Measurements from ENCODE around the gene ASPHD2.

The ASPHD2 gene

GRCh38 chr22:26470807-26471206 is 41.7 kb downstream of the ASPHD2 start:
- DNase-seq, result no peak
- Histone ChIP-seq H3K4me3 (ENCODE audit: insufficient read depth, low read depth, low read length, poor library complexity, severe bottlenecking) (no peak overlapping the region), H3K27me3 (replicated peaks; ENCODE audit: control insufficient read depth, insufficient read depth, low read length, poor library complexity, severe bottlenecking) (no peaks in the 10 kb centered on the region), H3K27ac (ENCODE audit: insufficient read depth, low read length, poor library complexity, severe bottlenecking) (no peak overlapping the region), H3K4me1 (ENCODE audit: control insufficient read depth, insufficient read depth, low read length, poor library complexity, severe bottlenecking) (no peaks in the 10 kb centered on the region), H3K36me3 (ENCODE audit: control insufficient read depth, insufficient read depth, low read length) (peaks cover 60% of the 10 kb centered on the region), H3K9me3 (ENCODE audit: control insufficient read depth, low read length) (no peaks in the 10 kb centered on the region)

GRCh38 chr22:26471522-26471921 is 42.5 kb downstream of the ASPHD2 start:
- H3K36me3 ChIP-seq (ENCODE audit: control insufficient read depth, insufficient read depth, low read length), result peaks cover 61% of the 10 kb centered on the region
- H3K4me1 ChIP-seq (ENCODE audit: control insufficient read depth, insufficient read depth, low read length, poor library complexity, severe bottlenecking), result no peaks in the 10 kb centered on the region
- no peaks in the 10 kb centered on the region for H3K9me3 ChIP-seq (ENCODE audit: control insufficient read depth, low read length)
- H3K27ac ChIP-seq (ENCODE audit: insufficient read depth, low read length, poor library complexity, severe bottlenecking), result no peak overlapping the region
- no peak for DNase-seq
- H3K27me3 ChIP-seq (replicated peaks; ENCODE audit: control insufficient read depth, insufficient read depth, low read length, poor library complexity, severe bottlenecking), result no peaks in the 10 kb centered on the region
- no peak overlapping the region for H3K4me3 ChIP-seq (ENCODE audit: insufficient read depth, low read depth, low read length, poor library complexity, severe bottlenecking)

GRCh38 chr22:26474682-26475081 is 45.6 kb downstream of the ASPHD2 start:
- no peak for DNase-seq
- peaks cover 53% of the 10 kb centered on the region for H3K36me3 ChIP-seq (ENCODE audit: control insufficient read depth, insufficient read depth, low read length)
- H3K27me3 ChIP-seq (replicated peaks; ENCODE audit: control insufficient read depth, insufficient read depth, low read length, poor library complexity, severe bottlenecking), result no peaks in the 10 kb centered on the region
- H3K4me3 ChIP-seq (ENCODE audit: insufficient read depth, low read depth, low read length, poor library complexity, severe bottlenecking), result no peak overlapping the region
- no peak overlapping the region for H3K27ac ChIP-seq (ENCODE audit: insufficient read depth, low read length, poor library complexity, severe bottlenecking)
- no peaks in the 10 kb centered on the region for H3K9me3 ChIP-seq (ENCODE audit: control insufficient read depth, low read length)
- H3K4me1 ChIP-seq (ENCODE audit: control insufficient read depth, insufficient read depth, low read length, poor library complexity, severe bottlenecking), result peaks cover 6% of the 10 kb centered on the region

GRCh38 chr22:26476705-26477340 is 47.8 kb downstream of the ASPHD2 start:
- H3K36me3 ChIP-seq (ENCODE audit: control insufficient read depth, insufficient read depth, low read length), result peaks cover 32% of the 10 kb centered on the region
- no peak overlapping the region for H3K27ac ChIP-seq (ENCODE audit: insufficient read depth, low read length, poor library complexity, severe bottlenecking)
- H3K9me3 ChIP-seq (ENCODE audit: control insufficient read depth, low read length), result no peaks in the 10 kb centered on the region
- DNase-seq, result no peak
- H3K4me3 ChIP-seq (ENCODE audit: insufficient read depth, low read depth, low read length, poor library complexity, severe bottlenecking), result no peak overlapping the region
- H3K27me3 ChIP-seq (replicated peaks; ENCODE audit: control insufficient read depth, insufficient read depth, low read length, poor library complexity, severe bottlenecking), result no peaks in the 10 kb centered on the region
- peaks cover 24% of the 10 kb centered on the region for H3K4me1 ChIP-seq (ENCODE audit: control insufficient read depth, insufficient read depth, low read length, poor library complexity, severe bottlenecking)

GRCh38 chr22:26477341-26477731 is 48.3 kb downstream of the ASPHD2 start:
- H3K27me3 ChIP-seq (replicated peaks; ENCODE audit: control insufficient read depth, insufficient read depth, low read length, poor library complexity, severe bottlenecking), result no peaks in the 10 kb centered on the region
- no peak overlapping the region for H3K4me3 ChIP-seq (ENCODE audit: insufficient read depth, low read depth, low read length, poor library complexity, severe bottlenecking)
- peaks cover 27% of the 10 kb centered on the region for H3K36me3 ChIP-seq (ENCODE audit: control insufficient read depth, insufficient read depth, low read length)
- no peak for DNase-seq
- peaks cover 29% of the 10 kb centered on the region for H3K4me1 ChIP-seq (ENCODE audit: control insufficient read depth, insufficient read depth, low read length, poor library complexity, severe bottlenecking)
- no peak overlapping the region for H3K27ac ChIP-seq (ENCODE audit: insufficient read depth, low read length, poor library complexity, severe bottlenecking)
- no peaks in the 10 kb centered on the region for H3K9me3 ChIP-seq (ENCODE audit: control insufficient read depth, low read length)

DNA sequence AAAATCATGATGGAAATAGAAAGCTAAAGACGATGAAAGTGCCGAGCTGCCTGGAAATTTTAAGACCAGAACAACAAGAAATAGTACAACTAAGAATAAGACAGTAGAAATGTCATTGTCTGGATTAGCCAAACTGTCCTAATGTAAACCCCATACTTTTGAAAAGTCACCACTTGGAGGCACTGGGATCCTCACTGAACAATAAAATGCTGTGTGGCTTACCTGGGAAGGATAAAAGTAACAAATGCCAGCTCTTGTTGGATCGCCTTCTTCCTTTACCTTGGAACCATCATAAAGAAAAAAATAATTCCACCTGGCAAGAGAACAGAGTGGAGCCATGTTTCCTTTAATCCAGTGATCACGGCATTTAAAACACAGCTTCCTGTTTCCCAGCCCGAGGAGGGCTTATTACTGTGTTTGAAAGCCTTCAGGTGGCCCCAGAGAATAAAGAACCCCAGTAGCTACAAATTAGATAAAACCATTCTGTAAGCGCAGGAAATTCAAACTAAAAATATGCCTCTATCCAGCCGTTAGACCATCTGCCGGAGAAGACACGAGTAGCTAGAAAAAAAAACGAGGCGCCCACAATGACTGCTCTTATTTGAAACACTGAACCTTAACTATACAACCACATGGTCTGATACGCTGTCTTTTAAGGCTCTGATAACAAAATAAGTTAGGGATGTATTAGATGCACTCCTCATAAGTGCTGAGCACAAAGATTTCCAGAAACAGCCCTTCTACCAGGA is 50.2 kb downstream of the ASPHD2 start:
- Histone ChIP-seq H3K27ac (ENCODE audit: insufficient read depth, low read length, poor library complexity, severe bottlenecking) (no peak overlapping the region), H3K4me1 (ENCODE audit: control insufficient read depth, insufficient read depth, low read length, poor library complexity, severe bottlenecking) (peaks cover 35% of the 10 kb centered on the region), H3K4me3 (ENCODE audit: insufficient read depth, low read depth, low read length, poor library complexity, severe bottlenecking) (peak overlapping the region; percentile 22), H3K27me3 (replicated peaks; ENCODE audit: control insufficient read depth, insufficient read depth, low read length, poor library complexity, severe bottlenecking) (no peaks in the 10 kb centered on the region), H3K36me3 (ENCODE audit: control insufficient read depth, insufficient read depth, low read length) (peaks cover 20% of the 10 kb centered on the region), H3K9me3 (ENCODE audit: control insufficient read depth, low read length) (no peaks in the 10 kb centered on the region)
- DNase-seq, result no peak

DNA sequence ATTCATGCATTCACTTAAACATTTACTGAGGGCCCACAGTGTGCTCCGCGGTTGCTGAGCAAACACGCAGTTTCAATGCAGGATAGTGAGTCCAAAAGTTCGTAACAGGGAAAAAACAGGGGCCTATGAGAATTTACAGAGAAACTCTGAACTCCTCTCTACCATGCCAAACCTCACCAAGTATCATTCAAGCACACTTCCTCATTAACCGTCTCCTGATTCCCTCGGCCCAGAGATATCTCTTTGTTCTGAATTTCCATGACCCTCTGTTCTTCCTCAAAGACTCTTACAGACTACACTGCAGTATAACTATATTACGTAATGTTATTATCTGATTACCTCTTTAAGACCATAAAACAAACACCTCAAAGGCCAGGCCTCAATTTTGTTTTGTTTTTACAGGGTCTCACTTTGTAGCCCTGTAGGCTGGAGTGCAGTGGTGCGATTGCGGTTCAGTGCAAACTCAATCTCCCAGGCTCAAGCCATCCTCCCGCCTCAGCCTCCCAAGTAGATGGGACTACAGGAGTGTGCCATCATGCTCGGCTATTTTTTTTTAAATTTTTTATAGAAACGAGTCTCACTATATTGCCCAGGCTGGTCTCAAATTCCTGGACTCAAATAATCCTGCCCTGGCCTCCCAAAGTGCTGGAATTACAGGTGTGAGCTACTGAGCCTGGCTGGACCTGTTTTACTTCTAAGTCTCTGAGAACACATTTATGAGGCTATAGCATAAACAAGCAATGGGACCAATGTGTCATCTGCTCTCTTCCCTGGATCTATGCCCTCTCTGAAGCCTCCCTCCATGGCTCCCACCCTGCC is 50.9 kb downstream of the ASPHD2 start:
- no peaks in the 10 kb centered on the region for H3K27me3 ChIP-seq (replicated peaks; ENCODE audit: control insufficient read depth, insufficient read depth, low read length, poor library complexity, severe bottlenecking)
- H3K9me3 ChIP-seq (ENCODE audit: control insufficient read depth, low read length), result no peaks in the 10 kb centered on the region
- no peak for DNase-seq
- H3K4me1 ChIP-seq (ENCODE audit: control insufficient read depth, insufficient read depth, low read length, poor library complexity, severe bottlenecking), result peaks cover 43% of the 10 kb centered on the region
- H3K36me3 ChIP-seq (ENCODE audit: control insufficient read depth, insufficient read depth, low read length), result peaks cover 20% of the 10 kb centered on the region
- peak overlapping the region; percentile 22 for H3K4me3 ChIP-seq (ENCODE audit: insufficient read depth, low read depth, low read length, poor library complexity, severe bottlenecking)
- no peak overlapping the region for H3K27ac ChIP-seq (ENCODE audit: insufficient read depth, low read length, poor library complexity, severe bottlenecking)

- Histone ChIP-seq H3K36me3 (ENCODE audit: control insufficient read depth, insufficient read depth, low read length) (peaks cover 20% of the 10 kb centered on the region), H3K27ac (ENCODE audit: insufficient read depth, low read length, poor library complexity, severe bottlenecking) (no peak overlapping the region), H3K4me1 (ENCODE audit: control insufficient read depth, insufficient read depth, low read length, poor library complexity, severe bottlenecking) (peaks cover 43% of the 10 kb centered on the region), H3K9me3 (ENCODE audit: control insufficient read depth, low read length) (no peaks in the 10 kb centered on the region), H3K4me3 (ENCODE audit: insufficient read depth, low read depth, low read length, poor library complexity, severe bottlenecking) (no peak overlapping the region), H3K27me3 (replicated peaks; ENCODE audit: control insufficient read depth, insufficient read depth, low read length, poor library complexity, severe bottlenecking) (no peaks in the 10 kb centered on the region)
- no peak for DNase-seq
Measured at GRCh38 chr22:26480611-26480932, 51.5 kb downstream of the ASPHD2 start.

DNA sequence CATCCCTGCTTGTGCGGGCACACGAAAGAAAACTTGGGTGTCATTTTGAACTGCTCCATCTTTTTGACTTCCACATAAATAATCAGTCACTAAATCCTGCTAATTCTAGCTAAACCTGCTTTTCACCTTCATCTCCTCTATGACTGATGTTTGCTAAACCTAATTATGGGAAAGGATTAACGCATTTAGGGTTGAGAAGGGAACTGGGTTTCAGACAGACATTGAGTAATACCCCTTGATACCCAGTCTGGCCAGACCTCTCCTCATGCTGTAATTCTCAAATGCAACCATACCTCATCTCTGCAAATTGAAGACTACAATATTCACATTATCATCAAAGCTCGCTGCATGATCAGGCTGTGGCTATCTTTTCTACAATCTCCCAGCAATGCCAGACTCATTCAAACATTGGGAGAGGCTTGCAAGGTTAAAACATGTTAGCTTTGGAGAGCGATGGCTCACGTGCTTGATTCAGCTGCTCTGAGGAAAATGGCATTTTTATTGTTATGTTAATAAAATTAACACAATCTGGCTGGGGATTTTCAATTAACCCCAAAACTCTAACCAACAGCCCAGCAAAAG is 52.1 kb downstream of the ASPHD2 start:
- Histone ChIP-seq H3K9me3 (ENCODE audit: control insufficient read depth, low read length) (no peaks in the 10 kb centered on the region), H3K4me1 (ENCODE audit: control insufficient read depth, insufficient read depth, low read length, poor library complexity, severe bottlenecking) (peaks cover 43% of the 10 kb centered on the region), H3K27me3 (replicated peaks; ENCODE audit: control insufficient read depth, insufficient read depth, low read length, poor library complexity, severe bottlenecking) (no peaks in the 10 kb centered on the region), H3K27ac (ENCODE audit: insufficient read depth, low read length, poor library complexity, severe bottlenecking) (no peak overlapping the region), H3K4me3 (ENCODE audit: insufficient read depth, low read depth, low read length, poor library complexity, severe bottlenecking) (no peak overlapping the region), H3K36me3 (ENCODE audit: control insufficient read depth, insufficient read depth, low read length) (peaks cover 17% of the 10 kb centered on the region)
- no peak for DNase-seq

- Histone ChIP-seq H3K4me1 (ENCODE audit: control insufficient read depth, insufficient read depth, low read length, poor library complexity, severe bottlenecking) (peaks cover 43% of the 10 kb centered on the region), H3K36me3 (ENCODE audit: control insufficient read depth, insufficient read depth, low read length) (peaks cover 12% of the 10 kb centered on the region), H3K27me3 (replicated peaks; ENCODE audit: control insufficient read depth, insufficient read depth, low read length, poor library complexity, severe bottlenecking) (no peaks in the 10 kb centered on the region), H3K27ac (ENCODE audit: insufficient read depth, low read length, poor library complexity, severe bottlenecking) (no peak overlapping the region), H3K9me3 (ENCODE audit: control insufficient read depth, low read length) (no peaks in the 10 kb centered on the region), H3K4me3 (ENCODE audit: insufficient read depth, low read depth, low read length, poor library complexity, severe bottlenecking) (no peak overlapping the region)
- no peak for DNase-seq
Measured at GRCh38 chr22:26481694-26482093, 52.6 kb downstream of the ASPHD2 start.
